ENCODE results near the gene CD248. TPM values are rescaled to one million over a fixed set of nuclear protein-coding genes. Genes with fewer than 3 reads are reported as not detected.
"Not testable (repeated sequence)": the region's sequence is repeated elsewhere in the genome, so short reads cannot be mapped to it uniquely, and the experiment has no call there.

CD248 gene
- total RNA-seq, 4 donors from 2014 or later, result 2.6 to 36.2 (median 6.5) TPM

DNA sequence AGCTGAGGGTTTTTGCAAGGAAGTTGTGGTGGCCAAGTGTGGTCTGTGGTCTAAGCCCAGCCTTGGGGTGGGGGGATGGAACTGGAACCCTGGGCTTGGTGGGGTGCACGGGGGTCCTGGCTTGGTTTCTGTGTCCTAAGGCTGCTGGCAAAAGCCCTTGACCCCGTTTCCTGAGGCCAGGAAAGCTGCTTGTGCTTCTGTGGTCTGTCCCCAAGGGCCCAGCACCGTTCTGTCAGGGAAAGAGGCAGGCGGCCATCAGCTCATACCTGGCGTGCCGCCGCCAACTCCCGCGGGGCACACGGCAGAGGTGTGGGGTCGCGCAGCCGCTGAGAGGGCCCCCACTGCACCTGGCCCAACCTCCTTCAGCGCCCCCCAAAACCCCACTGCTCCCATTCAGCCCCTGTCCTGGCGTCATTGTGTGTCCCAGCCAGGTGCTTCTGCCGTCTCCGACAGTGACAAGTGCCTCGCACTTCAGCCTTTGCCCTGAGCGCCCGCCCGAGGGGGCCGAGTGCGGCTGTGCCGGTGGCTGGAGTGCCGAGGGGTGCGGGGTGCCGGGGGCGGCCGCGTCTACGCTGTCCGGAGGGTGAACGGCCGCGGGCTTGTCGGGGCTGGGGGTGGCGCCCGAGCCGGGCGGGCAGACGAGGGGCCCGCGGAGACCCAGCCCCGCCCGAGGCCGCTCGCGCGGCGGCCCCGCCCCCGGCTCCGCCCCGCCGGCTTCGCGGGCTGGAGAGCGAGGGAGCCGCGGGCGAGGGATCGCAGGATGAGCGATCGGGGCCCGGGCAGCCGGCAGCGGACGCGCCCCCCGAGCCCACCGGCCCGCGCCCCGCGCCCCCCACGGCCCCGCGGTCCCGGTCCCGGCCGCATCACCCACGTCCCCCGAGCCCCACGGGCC lies 39.1 kb downstream of the CD248 start, which contains the start of gene CNIH2:
Gene CNIH2 (plus strand): TSS at position 705 of the 892 bp plus-strand sequence. CDS start 282 bp downstream, outside the sequence.
- WGBS, 2 donors (ENCODE audit: low coverage in 1 of 2), result 24 to 33% methylated on average over 1 to 15 of the region's 84 CpGs
- in situ Hi-C loops (cut with MboI; ENCODE audit: low pct_ligation_motif_present in 1 of 4, low pct_unique_long_range_greater_than_20kb in 1 of 4, low sequenced_read_pairs in 3 of 4), result no loop called here
- H3K4me3 ChIP-seq, result peak within 1 kb of the TSS; percentile 20 to 38 (median 28)
- intact Hi-C loops (cut with DNase I; ENCODE audit: low total_unique reads), result no loop called here
- no peaks in the 10 kb centered on the region for H3K9me3 ChIP-seq
- peak within 1 kb of the TSS; percentile 1 to 56 (median 46) for H3K27ac ChIP-seq
- peak; percentile 47 for DNase-seq
- TF ChIP-seq, protein P1, sequence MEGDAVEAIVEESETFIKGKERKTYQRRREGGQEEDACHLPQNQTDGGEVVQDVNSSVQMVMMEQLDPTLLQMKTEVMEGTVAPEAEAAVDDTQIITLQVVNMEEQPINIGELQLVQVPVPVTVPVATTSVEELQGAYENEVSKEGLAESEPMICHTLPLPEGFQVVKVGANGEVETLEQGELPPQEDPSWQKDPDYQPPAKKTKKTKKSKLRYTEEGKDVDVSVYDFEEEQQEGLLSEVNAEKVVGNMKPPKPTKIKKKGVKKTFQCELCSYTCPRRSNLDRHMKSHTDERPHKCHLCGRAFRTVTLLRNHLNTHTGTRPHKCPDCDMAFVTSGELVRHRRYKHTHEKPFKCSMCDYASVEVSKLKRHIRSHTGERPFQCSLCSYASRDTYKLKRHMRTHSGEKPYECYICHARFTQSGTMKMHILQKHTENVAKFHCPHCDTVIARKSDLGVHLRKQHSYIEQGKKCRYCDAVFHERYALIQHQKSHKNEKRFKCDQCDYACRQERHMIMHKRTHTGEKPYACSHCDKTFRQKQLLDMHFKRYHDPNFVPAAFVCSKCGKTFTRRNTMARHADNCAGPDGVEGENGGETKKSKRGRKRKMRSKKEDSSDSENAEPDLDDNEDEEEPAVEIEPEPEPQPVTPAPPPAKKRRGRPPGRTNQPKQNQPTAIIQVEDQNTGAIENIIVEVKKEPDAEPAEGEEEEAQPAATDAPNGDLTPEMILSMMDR (IDR thresholded peaks at IDR 0.05), result no peak
- peak in 2 of 3 donors; percentile 14 to 36 for TF ChIP-seq POLR2AphosphoS5 (IDR thresholded peaks at IDR 0.05)
- H3K36me3 ChIP-seq, result peaks cover 0 to 30% (median 15%) of the 10 kb centered on the region in 4 donors
- H3K4me1 ChIP-seq, result peaks cover 7 to 19% (median 16%) of the 10 kb centered on the region in 4 donors
- H3K27me3 ChIP-seq, result no peaks in the 10 kb centered on the region

DNA sequence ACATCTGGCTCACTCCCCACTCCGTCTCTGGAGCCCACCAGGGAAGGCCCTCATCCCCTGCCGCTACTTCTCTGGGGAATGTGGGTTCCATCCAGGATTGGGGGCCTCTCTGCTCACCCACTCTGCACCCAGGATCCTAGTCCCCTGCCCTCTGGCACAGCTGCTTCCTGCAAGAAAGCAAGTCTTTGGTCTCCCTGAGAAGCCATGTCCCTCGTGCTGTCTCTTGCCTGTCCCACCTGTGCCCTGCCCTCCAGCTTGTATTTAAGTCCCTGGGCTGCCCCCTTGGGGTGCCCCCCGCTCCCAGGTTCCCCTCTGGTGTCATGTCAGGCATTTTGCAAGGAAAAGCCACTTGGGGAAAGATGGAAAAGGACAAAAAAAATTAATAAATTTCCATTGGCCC lies 39.8 kb downstream of the CD248 start:
- WGBS, 2 donors (ENCODE audit: low coverage in 1 of 2), result 74 to 75% methylated on average over 1 to 4 of the region's 4 CpGs
- DNase-seq; H3K4me3 ChIP-seq; intact Hi-C loops (cut with DNase I; ENCODE audit: low total_unique reads); in situ Hi-C loops (cut with MboI; ENCODE audit: low pct_ligation_motif_present in 1 of 4, low pct_unique_long_range_greater_than_20kb in 1 of 4, low sequenced_read_pairs in 3 of 4); H3K27me3 ChIP-seq; H3K9me3 ChIP-seq: not testable (repeated sequence)
- peaks cover 0 to 36% (median 18%) of the 10 kb centered on the region in 4 donors for H3K36me3 ChIP-seq
- peak overlapping the region in 1 of 4 donors; percentile 49 for H3K27ac ChIP-seq
- H3K4me1 ChIP-seq, result peaks cover under 1 to 14% (median 12%) of the 10 kb centered on the region in 4 donors

DNA sequence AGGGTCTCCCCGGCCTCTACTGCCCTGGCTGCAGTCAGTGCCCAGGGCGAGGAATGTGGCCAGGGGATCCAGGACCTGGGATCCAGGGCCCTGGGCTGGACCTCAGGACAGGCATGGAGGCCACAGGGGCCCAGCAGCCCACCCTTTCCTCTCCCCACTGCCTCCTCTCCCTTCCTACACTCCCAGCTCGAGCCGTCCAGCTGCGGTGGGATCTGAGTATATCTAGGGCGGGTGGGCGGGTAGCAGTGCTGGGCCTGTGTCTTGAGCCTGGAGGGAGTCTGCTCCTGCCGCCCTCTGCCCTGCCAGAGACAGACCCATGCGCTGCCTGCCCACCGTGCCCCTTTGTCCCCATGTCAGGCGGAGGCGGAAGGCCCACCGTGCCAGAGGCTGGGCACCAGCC lies 40.2 kb downstream of the CD248 start:
- H3K4me3 ChIP-seq; in situ Hi-C loops (cut with MboI; ENCODE audit: low pct_ligation_motif_present in 1 of 4, low pct_unique_long_range_greater_than_20kb in 1 of 4, low sequenced_read_pairs in 3 of 4); H3K9me3 ChIP-seq; intact Hi-C loops (cut with DNase I; ENCODE audit: low total_unique reads); DNase-seq; H3K27ac ChIP-seq; H3K27me3 ChIP-seq: not testable (repeated sequence)
- H3K4me1 ChIP-seq, result peaks cover 0 to 14% (median 11%) of the 10 kb centered on the region in 4 donors
- WGBS, 2 donors (ENCODE audit: low coverage in 1 of 2), result 87% methylated on average over 11 of the region's 13 CpGs; no CpG with 5 or more reads in 1 of the 2 donors
- peaks cover 0 to 40% (median 20%) of the 10 kb centered on the region in 4 donors for H3K36me3 ChIP-seq

DNA sequence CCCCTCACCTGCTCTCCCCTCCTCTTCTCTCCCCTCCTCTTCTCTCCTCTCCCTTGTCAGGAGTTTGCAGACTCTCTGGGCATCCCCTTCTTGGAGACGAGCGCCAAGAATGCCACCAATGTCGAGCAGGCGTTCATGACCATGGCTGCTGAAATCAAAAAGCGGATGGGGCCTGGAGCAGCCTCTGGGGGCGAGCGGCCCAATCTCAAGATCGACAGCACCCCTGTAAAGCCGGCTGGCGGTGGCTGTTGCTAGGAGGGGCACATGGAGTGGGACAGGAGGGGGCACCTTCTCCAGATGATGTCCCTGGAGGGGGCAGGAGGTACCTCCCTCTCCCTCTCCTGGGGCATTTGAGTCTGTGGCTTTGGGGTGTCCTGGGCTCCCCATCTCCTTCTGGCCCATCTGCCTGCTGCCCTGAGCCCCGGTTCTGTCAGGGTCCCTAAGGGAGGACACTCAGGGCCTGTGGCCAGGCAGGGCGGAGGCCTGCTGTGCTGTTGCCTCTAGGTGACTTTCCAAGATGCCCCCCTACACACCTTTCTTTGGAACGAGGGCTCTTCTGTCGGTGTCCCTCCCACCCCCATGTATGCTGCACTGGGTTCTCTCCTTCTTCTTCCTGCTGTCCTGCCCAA lies 40.7 kb downstream of the CD248 start:
- peaks cover 0 to 40% (median 21%) of the 10 kb centered on the region in 4 donors for H3K36me3 ChIP-seq
- intact Hi-C loops (cut with DNase I; ENCODE audit: low total_unique reads), result no loop called here
- no peak for DNase-seq
- in situ Hi-C loops (cut with MboI; ENCODE audit: low pct_ligation_motif_present in 1 of 4, low pct_unique_long_range_greater_than_20kb in 1 of 4, low sequenced_read_pairs in 3 of 4), result no loop called here
- H3K4me3 ChIP-seq, result no peak overlapping the region
- H3K27ac ChIP-seq, result no peak overlapping the region
- H3K27me3 ChIP-seq, result no peaks in the 10 kb centered on the region
- 89 to 90% methylated on average over 2 to 14 of the region's 14 CpGs for WGBS, 2 donors (ENCODE audit: low coverage in 1 of 2)
- TF ChIP-seq, protein P1 (IDR thresholded peaks at IDR 0.05), result no peak
- TF ChIP-seq POLR2A (IDR thresholded peaks at IDR 0.05), result no peak
- no peak for TF ChIP-seq EP300 (IDR thresholded peaks at IDR 0.05; ENCODE audit: low read depth)
- H3K4me1 ChIP-seq, result peaks cover 0 to 14% (median 11%) of the 10 kb centered on the region in 4 donors
- no peaks in the 10 kb centered on the region for H3K9me3 ChIP-seq

DNA sequence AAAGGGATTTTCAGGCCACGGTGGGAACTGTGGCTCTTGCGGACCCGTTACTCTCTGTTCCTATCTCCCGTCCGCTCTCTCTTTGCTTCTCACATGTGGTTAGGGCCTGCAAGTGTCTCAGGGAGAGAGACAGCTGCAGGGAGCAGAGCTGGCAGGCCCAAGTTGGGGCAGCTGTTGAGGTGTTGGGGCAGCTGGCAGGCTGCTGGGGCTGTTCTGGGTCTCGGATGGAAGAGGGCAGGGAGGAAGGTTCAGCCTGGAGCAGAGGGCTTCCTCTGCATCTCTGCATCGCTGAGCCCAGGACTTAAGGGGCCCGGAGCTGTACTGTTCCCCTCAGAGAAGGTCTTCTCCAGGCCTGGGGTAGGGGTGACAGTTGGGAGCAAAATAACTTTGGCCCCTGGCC lies 41.4 kb downstream of the CD248 start:
- peaks cover 6 to 16% (median 14%) of the 10 kb centered on the region in 4 donors for H3K4me1 ChIP-seq
- no peak overlapping the region for H3K27ac ChIP-seq
- intact Hi-C loops (cut with DNase I; ENCODE audit: low total_unique reads), result no loop called here
- TF ChIP-seq POLR2A (IDR thresholded peaks at IDR 0.05) (no peak), EP300 (IDR thresholded peaks at IDR 0.05; ENCODE audit: low read depth) (no peak), POLR2AphosphoS5 (IDR thresholded peaks at IDR 0.05) (no peak)
- TF ChIP-seq, protein P1 (IDR thresholded peaks at IDR 0.05), result no peak
- WGBS, 2 donors (ENCODE audit: low coverage in 1 of 2), result 93% methylated on average over 8 of the region's 8 CpGs; no CpG with 5 or more reads in 1 of the 2 donors
- H3K36me3 ChIP-seq, result peaks cover 0 to 40% (median 21%) of the 10 kb centered on the region in 4 donors
- no peaks in the 10 kb centered on the region for H3K9me3 ChIP-seq
- H3K4me3 ChIP-seq, result no peak overlapping the region
- no peak for DNase-seq
- in situ Hi-C loops (cut with MboI; ENCODE audit: low pct_ligation_motif_present in 1 of 4, low pct_unique_long_range_greater_than_20kb in 1 of 4, low sequenced_read_pairs in 3 of 4), result no loop called here
- no peaks in the 10 kb centered on the region for H3K27me3 ChIP-seq
